Activated T-cell treated with anti-CD3 and anti-CD28 coated beads, Interleukin-2, amount 50 U/mL, for 72 hours (primary cell): ENCODE data around the gene IGSF11. TPM values are rescaled to one million over a fixed set of nuclear protein-coding genes. Genes with fewer than 3 reads are reported as not detected.

Experiments
- ATAC-seq, 2 donors: fragments of 150-1000 bp; cut with Tn5 transposase; replicated peaks in 1 of 2; 2 replicates each; pipeline ENCODE4 v1.10.0; 2021; ENCODE audit warnings: moderate library complexity in 2 of 2, mild to moderate bottlenecking in 1 of 2
- DNase-seq, 2 donors: peaks; one replicate each; pipeline ENCODE4 v3.0.0; 2021 to 2022; ENCODE audit warnings: mixed read lengths in 1 of 2
- H3K27ac Mint-ChIP-seq: one replicate; pipeline ENCODE4 v1.8.0; 2022; ENCODE audit warnings: mild to moderate bottlenecking, moderate library complexity, mixed read lengths
- H3K27me3 Mint-ChIP-seq: one replicate; pipeline ENCODE4 v1.8.0; 2022; ENCODE audit warnings: low read depth, mixed read lengths
- H3K36me3 Mint-ChIP-seq, 2 donors: one replicate each; pipeline ENCODE4 v1.8.0; 2022; ENCODE audit warnings: mixed read lengths in 2 of 2, mild to moderate bottlenecking in 1 of 2; ENCODE audit not compliant: insufficient read depth in 2 of 2
- H3K4me1 Mint-ChIP-seq: one replicate; pipeline ENCODE4 v1.8.0; 2022; ENCODE audit warnings: low read depth, mixed read lengths
- H3K4me3 Mint-ChIP-seq, 2 donors: one replicate each; pipeline ENCODE4 v1.8.0; 2022; ENCODE audit warnings: mild to moderate bottlenecking in 2 of 2, mixed read lengths in 2 of 2, moderate library complexity in 2 of 2
- H3K9me3 Mint-ChIP-seq, 2 donors: one replicate each; pipeline ENCODE4 v1.8.0; 2022; ENCODE audit warnings: mixed read lengths in 2 of 2
- total RNA-seq, 2 donors: library from RNA; stranded (reverse); gene quantifications; one replicate each; pipeline ENCODE4 v1.2.3, GENCODE V29; 2022

Gene IGSF11
- total RNA-seq, 2 donors from 2014 or later = 0.19 TPM; not detected in 1

GRCh38 chr3:118932822-118933558 lies 101.7 kb downstream of the IGSF11 start:
- ATAC-seq (no peak), DNase-seq (no peak)
- Mint-ChIP-seq H3K9me3 (no peaks in the 10 kb centered on the region), H3K27ac (peak overlapping the region; percentile 27), H3K4me3 (no peak overlapping the region), H3K27me3 (peaks cover 5% of the 10 kb centered on the region), H3K4me1 (no peaks in the 10 kb centered on the region), H3K36me3 (no peaks in the 10 kb centered on the region)

- no peaks in the 10 kb centered on the region for H3K4me1 Mint-ChIP-seq
- H3K4me3 Mint-ChIP-seq = no peak overlapping the region
- ATAC-seq (no peak), DNase-seq (no peak)
- H3K9me3 Mint-ChIP-seq = no peaks in the 10 kb centered on the region
- H3K27ac Mint-ChIP-seq = peak overlapping the region; percentile 48
- H3K36me3 Mint-ChIP-seq = no peaks in the 10 kb centered on the region
- peaks cover 7% of the 10 kb centered on the region for H3K27me3 Mint-ChIP-seq
These were observed 102.7 kb downstream of the IGSF11 start for GRCh38 chr3:118931996-118932395.

GRCh38 chr3:118927449-118927848 lies 107.2 kb downstream of the IGSF11 start:
- Mint-ChIP-seq H3K27ac (no peak overlapping the region), H3K9me3 (no peaks in the 10 kb centered on the region), H3K27me3 (peaks cover 7% of the 10 kb centered on the region), H3K4me3 (no peak overlapping the region), H3K4me1 (no peaks in the 10 kb centered on the region), H3K36me3 (no peaks in the 10 kb centered on the region)
- ATAC-seq = no peak
- no peak for DNase-seq

GRCh38 chr3:118912188-118912587 lies 122.5 kb downstream of the IGSF11 start:
- DNase-seq = no peak
- Mint-ChIP-seq H3K27me3 (no peaks in the 10 kb centered on the region), H3K27ac (no peak overlapping the region), H3K9me3 (peaks cover 0 to 1% of the 10 kb centered on the region in 2 donors), H3K4me1 (no peaks in the 10 kb centered on the region), H3K36me3 (no peaks in the 10 kb centered on the region), H3K4me3 (no peak overlapping the region)
- no peak for ATAC-seq

- Mint-ChIP-seq H3K27me3 (no peaks in the 10 kb centered on the region), H3K4me1 (no peaks in the 10 kb centered on the region), H3K4me3 (no peak overlapping the region), H3K9me3 (peaks cover 0 to 1% of the 10 kb centered on the region in 2 donors), H3K36me3 (no peaks in the 10 kb centered on the region), H3K27ac (no peak overlapping the region)
- no peak for DNase-seq
- ATAC-seq = no peak
These were observed 124.3 kb downstream of the IGSF11 start for GRCh38 chr3:118910332-118910731.

GRCh38 chr3:118909763-118910162 lies 124.9 kb downstream of the IGSF11 start:
- Mint-ChIP-seq H3K9me3 (peaks cover 0 to 1% of the 10 kb centered on the region in 2 donors), H3K4me1 (no peaks in the 10 kb centered on the region), H3K27ac (no peak overlapping the region), H3K4me3 (no peak overlapping the region), H3K36me3 (no peaks in the 10 kb centered on the region), H3K27me3 (no peaks in the 10 kb centered on the region)
- ATAC-seq = no peak
- DNase-seq = no peak

GRCh38 chr3:118907909-118908308 lies 126.7 kb downstream of the IGSF11 start:
- H3K27ac Mint-ChIP-seq = no peak overlapping the region
- no peaks in the 10 kb centered on the region for H3K9me3 Mint-ChIP-seq
- no peaks in the 10 kb centered on the region for H3K36me3 Mint-ChIP-seq
- H3K4me3 Mint-ChIP-seq = no peak overlapping the region
- DNase-seq (no peak), ATAC-seq (no peak)
- no peaks in the 10 kb centered on the region for H3K4me1 Mint-ChIP-seq
- H3K27me3 Mint-ChIP-seq = no peaks in the 10 kb centered on the region

GRCh38 chr3:118900737-118901525 lies 133.7 kb downstream of the IGSF11 start:
- H3K4me3 Mint-ChIP-seq = no peak overlapping the region
- DNase-seq (no peak), ATAC-seq (peak in 1 of 2 donors; percentile 47)
- H3K4me1 Mint-ChIP-seq = no peaks in the 10 kb centered on the region
- H3K27me3 Mint-ChIP-seq = peaks cover 8% of the 10 kb centered on the region
- H3K9me3 Mint-ChIP-seq = no peaks in the 10 kb centered on the region
- no peaks in the 10 kb centered on the region for H3K36me3 Mint-ChIP-seq
- no peak overlapping the region for H3K27ac Mint-ChIP-seq

- Mint-ChIP-seq H3K27ac (no peak overlapping the region), H3K27me3 (peaks cover 13% of the 10 kb centered on the region), H3K4me3 (no peak overlapping the region), H3K4me1 (no peaks in the 10 kb centered on the region), H3K9me3 (no peaks in the 10 kb centered on the region), H3K36me3 (no peaks in the 10 kb centered on the region)
- ATAC-seq (no peak), DNase-seq (no peak)
These were observed 144.4 kb downstream of the IGSF11 start for GRCh38 chr3:118890206-118890605.

- H3K36me3 Mint-ChIP-seq = no peaks in the 10 kb centered on the region
- DNase-seq (no peak), ATAC-seq (no peak)
- H3K4me3 Mint-ChIP-seq = no peak overlapping the region
- peaks cover 12% of the 10 kb centered on the region for H3K27me3 Mint-ChIP-seq
- no peaks in the 10 kb centered on the region for H3K9me3 Mint-ChIP-seq
- H3K27ac Mint-ChIP-seq = no peak overlapping the region
- no peaks in the 10 kb centered on the region for H3K4me1 Mint-ChIP-seq
These were observed 145.0 kb downstream of the IGSF11 start for GRCh38 chr3:118889691-118890090.

GRCh38 chr3:118886708-118887107 lies 147.9 kb downstream of the IGSF11 start:
- DNase-seq (no peak), ATAC-seq (no peak)
- Mint-ChIP-seq H3K27me3 (peaks cover 12% of the 10 kb centered on the region), H3K36me3 (no peaks in the 10 kb centered on the region), H3K4me3 (no peak overlapping the region), H3K27ac (no peak overlapping the region), H3K9me3 (no peaks in the 10 kb centered on the region), H3K4me1 (no peaks in the 10 kb centered on the region)

- DNase-seq (peak; percentile 80 to 82), ATAC-seq (peak; percentile 88 to 89)
- Mint-ChIP-seq H3K9me3 (no peaks in the 10 kb centered on the region), H3K27ac (no peak overlapping the region), H3K27me3 (peaks cover 12% of the 10 kb centered on the region), H3K4me1 (no peaks in the 10 kb centered on the region), H3K4me3 (no peak overlapping the region), H3K36me3 (no peaks in the 10 kb centered on the region)
These were observed 149.9 kb downstream of the IGSF11 start for GRCh38 chr3:118884748-118885206.

GRCh38 chr3:118882353-118882947 lies 152.2 kb downstream of the IGSF11 start:
- Mint-ChIP-seq H3K9me3 (no peaks in the 10 kb centered on the region), H3K4me1 (no peaks in the 10 kb centered on the region), H3K4me3 (no peak overlapping the region), H3K27me3 (peaks cover 12% of the 10 kb centered on the region), H3K27ac (peak overlapping the region; percentile 3), H3K36me3 (no peaks in the 10 kb centered on the region)
- DNase-seq (peak; percentile 60 to 69), ATAC-seq (peak; percentile 57 to 72)
